SIG-M5 treated with dmso at 0.1 percent for 504 hours (cell line): Measurements from ENCODE around the gene DDX1.

Source experiments
- DNase-seq: peaks from one replicate; lab custom pipeline; 2025; ENCODE audit not compliant: unreplicated experiment; lab: John Stamatoyannopoulos, UW

DDX1 gene

GRCh38 chr2:15561574-15562344, 29.9 kb upstream of the DDX1 start:
- DNase-seq = no peak

GRCh38 chr2:15562354-15563031, 29.2 kb upstream of the DDX1 start:
- no peak for DNase-seq

- DNase-seq = no peak
Measured at GRCh38 chr2:15563227-15564100, 28.2 kb upstream of the DDX1 start.

GRCh38 chr2:15565392-15565791, 26.3 kb upstream of the DDX1 start:
- DNase-seq = no peak

- DNase-seq = no peak
Measured at GRCh38 chr2:15565994-15566671, 25.5 kb upstream of the DDX1 start.

- DNase-seq = no peak
Measured at GRCh38 chr2:15566912-15567311, 24.8 kb upstream of the DDX1 start.

GRCh38 chr2:15568874-15569273, 22.8 kb upstream of the DDX1 start:
- DNase-seq = no peak

GRCh38 chr2:15570104-15570503, 21.6 kb upstream of the DDX1 start:
- DNase-seq = no peak

- no peak for DNase-seq
Measured at GRCh38 chr2:15571729-15572128, 19.9 kb upstream of the DDX1 start.

GRCh38 chr2:15577071-15577735, 14.5 kb upstream of the DDX1 start:
- DNase-seq = peak; percentile 82

GRCh38 chr2:15579641-15580040, 12.0 kb upstream of the DDX1 start:
- DNase-seq = no peak

GRCh38 chr2:15580451-15580850, 11.2 kb upstream of the DDX1 start:
- no peak for DNase-seq

- DNase-seq = no peak
Measured at GRCh38 chr2:15582710-15583357, 8.8 kb upstream of the DDX1 start.

GRCh38 chr2:15583826-15584225, 7.8 kb upstream of the DDX1 start:
- DNase-seq = no peak

GRCh38 chr2:15584316-15584715, 7.4 kb upstream of the DDX1 start:
- no peak for DNase-seq

GRCh38 chr2:15584767-15585469, 6.8 kb upstream of the DDX1 start:
- DNase-seq = no peak

- DNase-seq = peak; percentile 51
Measured at GRCh38 chr2:15588329-15588919, 3.2 kb upstream of the DDX1 start.

GRCh38 chr2:15591373-15591691, 336 bp upstream of the DDX1 start:
- no peak for DNase-seq

- no peak for DNase-seq
Measured at GRCh38 chr2:15593327-15593705, 1.6 kb downstream of the DDX1 start.
